ENCODE results near the gene HHATL.

DNA sequence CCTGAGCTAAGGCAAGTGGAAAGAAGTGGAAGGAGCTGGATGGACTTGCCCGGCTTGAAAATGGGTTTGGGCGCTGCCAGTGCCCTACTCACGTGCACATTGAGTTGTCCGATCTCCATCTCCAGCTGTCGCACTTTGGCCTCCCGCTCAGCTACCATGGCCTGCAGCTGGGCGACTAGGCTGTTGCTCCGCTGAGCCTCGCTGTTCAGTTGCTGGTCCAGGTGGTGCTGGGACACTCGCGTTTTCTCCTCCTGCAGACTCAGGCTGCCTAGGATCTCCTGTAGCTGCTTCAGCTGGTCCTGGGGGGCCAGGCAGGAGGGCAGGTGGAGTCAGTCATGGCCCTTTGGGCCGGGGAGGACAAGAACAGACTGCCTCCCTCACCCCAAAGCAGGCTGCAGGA lies 33.0 kb upstream of the HHATL start:
- TF ChIP-seq POLR2A (IDR thresholded peaks at IDR 0.05) (no peak), POLR2AphosphoS5 (IDR thresholded peaks at IDR 0.05) (no peak)

Measured in suprapubic skin (tissue), 4 donors.